Right lobe of liver (tissue), 4 donors: ENCODE measurements around the gene MTUS2.

Experiments
- CTCF ChIP-seq, 4 donors: fragments of 200-600 bp in 3 of 4; fragments of 450-650 bp in 1 of 4; IDR thresholded peaks; one replicate each; pipeline versions ENCODE4 v1.5.1 to v1.8.0; 2016 to 2022; ENCODE audit warnings: antibody characterized with exemption in 4 of 4, mild to moderate bottlenecking in 2 of 4
- POLR2A ChIP-seq: fragments of 450-650 bp; IDR thresholded peaks from one replicate; pipeline ENCODE4 v1.6.1; 2017; ENCODE audit warnings: antibody characterized with exemption, mild to moderate bottlenecking
- donor health status: DM: no; HTN: no; CAD: no.
- donor health status: DM: no; HTN: no; CAD: no.
- donor health status: DM: no; HTN: yes; CAD: no.

- TF ChIP-seq CTCF (IDR thresholded peaks at IDR 0.05): no peak
- no peak for TF ChIP-seq POLR2A
These were observed 102.2 kb downstream of the MTUS2 start for GRCh38 chr13:28922341-28922740.
